Epithelial cell of prostate (primary cell): ENCODE data around the gene UCMA.
"Not testable (repeated sequence)": the region's sequence is repeated elsewhere in the genome, so short reads cannot be mapped to it uniquely, and the experiment has no call there.

Experiments
- DNase-seq: peaks from one replicate; pipeline ENCODE4 v3.0.0-alpha.2; 2011; ENCODE audit warnings: low read depth, low spot score
- H3K27ac ChIP-seq: fragments of 450-650 bp; 2 replicates; pipeline ENCODE4 v1.5.1; 2017; ENCODE audit warnings: mild to moderate bottlenecking

UCMA gene

DNA sequence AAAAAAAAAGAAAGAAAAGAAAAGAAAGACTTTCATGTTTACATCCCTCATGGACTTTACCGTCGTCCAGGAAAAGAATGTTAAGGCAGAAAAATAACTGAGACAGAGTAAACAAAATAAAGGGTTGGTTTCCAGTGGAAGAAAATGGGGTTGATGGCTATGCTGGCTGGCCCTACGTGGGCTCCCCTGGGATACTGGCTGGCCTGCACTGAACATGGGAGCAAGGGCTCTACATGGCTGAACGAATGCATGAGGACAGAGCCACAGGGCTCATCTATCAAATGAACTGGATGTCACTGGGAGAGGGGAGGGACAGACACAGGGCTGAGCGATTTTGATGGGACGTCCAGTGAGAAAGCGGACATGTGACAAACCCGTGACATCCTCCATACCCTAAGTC lies 2.5 kb upstream of the UCMA start:
- no peak for DNase-seq
- H3K27ac ChIP-seq = no peak overlapping the region

DNA sequence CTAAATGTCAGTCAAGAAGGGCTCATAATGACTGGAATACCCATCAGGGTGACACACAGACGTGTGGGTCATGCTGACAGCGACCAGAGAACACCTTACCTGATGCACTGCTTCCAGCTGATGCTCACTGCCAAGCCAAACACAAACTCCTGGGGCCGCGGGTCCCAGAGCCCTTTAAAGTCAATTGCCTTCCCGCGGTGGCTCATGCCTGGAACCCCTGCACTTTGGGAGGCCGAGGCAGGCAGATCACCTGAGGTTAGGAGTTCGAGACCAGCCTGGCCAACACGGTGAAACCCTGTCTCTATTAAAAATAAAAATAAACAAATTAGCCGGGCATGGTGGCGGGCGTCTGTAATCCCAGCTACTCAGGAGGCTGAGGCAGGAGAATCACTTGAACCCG lies 562 bp upstream of the UCMA start:
- DNase-seq, H3K27ac ChIP-seq: not testable (repeated sequence)

DNA sequence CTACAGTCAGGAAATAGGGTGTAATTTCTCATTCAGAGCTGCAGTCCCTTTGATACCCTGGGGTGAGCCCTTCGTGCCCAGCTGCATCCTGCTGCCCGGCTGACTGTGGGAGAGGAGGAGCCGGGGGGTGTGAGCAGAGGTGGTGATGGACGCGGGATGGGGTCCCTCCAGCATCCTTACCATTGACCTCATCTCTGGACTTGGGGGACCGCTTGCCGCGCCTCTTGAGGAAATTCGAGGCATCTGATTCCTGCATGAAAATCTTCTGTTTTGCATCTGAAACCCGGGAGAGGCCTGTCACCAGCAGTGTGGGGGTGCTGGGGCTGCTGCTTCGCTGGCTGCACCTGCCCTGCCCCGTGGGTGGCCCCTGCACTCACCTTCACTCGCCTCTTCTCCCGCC lies 816 bp downstream of the UCMA start:
- no peak overlapping the region for H3K27ac ChIP-seq
- no peak for DNase-seq

- H3K27ac ChIP-seq = no peak overlapping the region
- DNase-seq = no peak
Observed at GRCh38 chr10:13231808-13232207, 2.4 kb downstream of the UCMA start.

- no peak for DNase-seq
- H3K27ac ChIP-seq = no peak overlapping the region
Observed at GRCh38 chr10:13231190-13231589, 3.0 kb downstream of the UCMA start.

DNA sequence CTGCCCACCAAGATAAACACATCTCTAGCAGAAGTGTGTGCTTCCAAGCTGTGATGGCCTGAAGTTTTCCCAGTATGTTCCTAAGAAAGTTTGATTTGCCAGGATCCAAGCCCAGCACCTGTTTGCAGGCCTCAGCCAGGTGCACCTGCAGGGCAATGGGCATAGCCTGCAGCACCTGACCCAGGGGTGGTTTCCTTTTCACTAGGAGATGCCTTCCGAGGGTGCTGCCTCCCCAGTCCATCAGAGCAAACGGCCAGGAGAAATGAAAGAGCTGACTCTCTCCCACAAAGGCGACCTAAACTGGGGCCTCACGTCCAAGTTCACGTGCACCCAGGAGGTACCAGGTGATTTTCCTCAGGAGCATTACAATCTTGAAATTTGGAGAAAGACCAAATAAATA lies 7.1 kb downstream of the UCMA start:
- DNase-seq = no peak
- H3K27ac ChIP-seq = no peak overlapping the region

DNA sequence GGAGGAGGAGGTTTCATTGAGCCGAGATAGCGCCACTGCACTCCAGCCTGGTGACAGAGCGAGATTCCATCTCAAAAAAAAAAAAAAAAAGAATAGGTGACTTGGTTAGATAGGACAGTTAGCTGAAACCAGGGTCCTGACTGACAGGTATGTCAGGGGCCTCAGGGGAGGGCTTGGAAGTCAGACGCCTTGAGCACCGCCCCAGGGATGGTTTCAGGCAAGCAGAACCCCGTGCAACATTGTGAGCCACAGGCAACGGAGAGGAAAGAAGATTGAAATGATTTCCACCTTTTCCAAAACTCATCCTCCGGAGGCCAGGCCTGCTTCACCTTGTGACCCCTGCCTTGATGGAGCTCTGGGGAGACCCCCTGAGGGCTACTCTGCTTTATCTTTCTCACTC lies 8.6 kb downstream of the UCMA start:
- no peak for DNase-seq
- H3K27ac ChIP-seq = no peak overlapping the region

- DNase-seq = no peak
Observed at GRCh38 chr10:13224210-13224995, 9.8 kb downstream of the UCMA start.

GRCh38 chr10:13223241-13223640 lies 10.9 kb downstream of the UCMA start:
- DNase-seq = no peak
- H3K27ac ChIP-seq = no peak overlapping the region

More at GRCh38 chr10:13224210-13224995, 9.8 kb downstream of the UCMA start:
- no peak overlapping the region for H3K27ac ChIP-seq

GRCh38 chr10:13222566-13222965 lies 11.6 kb downstream of the UCMA start:
- no peak for DNase-seq
- H3K27ac ChIP-seq = no peak overlapping the region

DNA sequence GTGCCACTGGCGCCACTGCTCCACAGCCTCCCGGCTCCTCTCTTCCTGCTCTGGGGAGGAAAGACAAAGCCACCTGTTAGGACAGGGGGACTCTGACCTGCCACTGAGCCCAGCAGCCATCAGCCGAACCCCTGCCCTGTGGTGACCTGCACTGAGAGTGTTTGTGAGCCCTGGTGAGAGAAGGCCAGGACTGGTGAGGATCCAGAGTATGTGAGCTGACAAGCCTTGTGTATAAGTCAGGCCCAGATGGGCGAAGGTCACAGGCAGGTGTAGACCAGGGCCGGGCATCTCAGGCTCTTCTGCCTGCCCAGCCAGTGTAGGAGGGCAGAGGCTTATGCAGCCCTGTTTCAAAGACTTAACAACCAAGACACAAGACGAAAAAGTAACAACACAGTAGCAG lies 12.0 kb downstream of the UCMA start:
- no peak for DNase-seq
- H3K27ac ChIP-seq = no peak overlapping the region

GRCh38 chr10:13221572-13221971 lies 12.6 kb downstream of the UCMA start:
- H3K27ac ChIP-seq = no peak overlapping the region
- peak; percentile 12 for DNase-seq

- H3K27ac ChIP-seq = no peak overlapping the region
- no peak for DNase-seq
Observed at GRCh38 chr10:13219685-13220670, 14.2 kb downstream of the UCMA start.

- H3K27ac ChIP-seq = no peak overlapping the region
- DNase-seq = no peak
Observed at GRCh38 chr10:13218878-13219277, 15.3 kb downstream of the UCMA start.

DNA sequence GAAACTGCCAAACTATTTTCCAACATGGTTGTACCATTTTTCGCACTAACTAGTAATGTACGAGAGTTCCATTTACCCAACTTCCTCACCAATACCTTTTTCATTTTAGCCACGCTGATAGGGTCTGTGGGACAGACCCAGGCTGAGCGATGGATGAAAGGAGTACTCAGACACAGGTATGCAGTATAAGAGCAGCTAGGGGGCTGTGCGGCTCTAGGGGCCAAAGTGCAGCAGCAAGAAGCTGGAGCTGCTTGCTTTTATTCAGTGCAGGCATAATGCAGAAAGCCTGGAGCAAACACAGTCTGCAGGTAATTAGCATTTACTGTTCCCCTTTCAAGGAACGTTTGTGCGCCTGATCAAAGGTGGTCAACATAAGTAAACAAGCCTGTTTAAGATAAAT lies 21.0 kb downstream of the UCMA start:
- no peak overlapping the region for H3K27ac ChIP-seq
- no peak for DNase-seq

- H3K27ac ChIP-seq = no peak overlapping the region
- no peak for DNase-seq
Observed at GRCh38 chr10:13206546-13207443, 27.4 kb downstream of the UCMA start.

DNA sequence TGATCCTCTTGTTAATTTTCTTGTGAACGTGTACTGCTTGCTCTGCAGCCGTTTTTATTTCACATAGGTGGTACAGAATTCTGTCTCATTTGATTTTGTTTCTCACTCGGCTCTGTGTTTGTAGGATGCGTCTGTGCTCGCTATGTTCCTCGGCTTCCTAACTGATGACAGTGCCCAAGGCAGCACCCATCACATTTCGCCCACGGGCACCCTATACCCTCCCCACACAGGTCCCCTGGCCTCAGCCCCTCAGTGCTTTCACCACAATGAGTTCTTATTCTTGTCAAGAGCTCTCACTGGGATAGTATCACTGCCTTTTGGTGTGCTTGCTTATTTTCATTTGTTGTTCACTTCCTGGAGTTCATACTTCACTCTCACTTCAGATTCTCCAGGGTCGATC lies 28.1 kb downstream of the UCMA start:
- DNase-seq = no peak
- no peak overlapping the region for H3K27ac ChIP-seq

- peak; percentile 6 for DNase-seq
- no peak overlapping the region for H3K27ac ChIP-seq
Observed at GRCh38 chr10:13201132-13201531, 33.0 kb downstream of the UCMA start.

DNA sequence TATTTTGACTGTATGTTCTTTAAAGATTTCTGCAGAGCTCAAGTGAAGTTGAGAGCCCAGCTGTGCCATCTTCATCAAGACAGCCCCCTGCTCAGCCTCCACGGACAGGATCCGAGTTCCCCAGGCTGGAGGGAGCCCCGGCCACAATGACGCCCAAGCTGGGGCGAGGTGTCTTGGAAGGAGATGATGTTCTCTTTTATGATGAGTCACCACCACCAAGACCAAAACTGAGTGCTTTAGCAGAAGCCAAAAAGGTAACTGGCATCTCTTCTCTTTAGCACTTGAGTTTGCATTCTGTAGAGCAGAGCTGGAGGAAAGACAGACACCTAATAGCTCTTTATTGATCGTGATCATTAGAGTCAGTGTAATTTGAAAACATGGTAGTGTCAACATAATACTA lies 39.2 kb downstream of the UCMA start:
- no peak for DNase-seq
- H3K27ac ChIP-seq = no peak overlapping the region

GRCh38 chr10:13193637-13194036 lies 40.5 kb downstream of the UCMA start:
- no peak for DNase-seq
- H3K27ac ChIP-seq = no peak overlapping the region
